Fibroblast of the conjunctiva (primary cell): ENCODE data around the gene C13orf42.

ENCODE experiments used
- DNase-seq: peaks from one replicate; pipeline ENCODE4 v3.0.0-alpha.2; 2010; ENCODE audit warnings: low read depth

Gene C13orf42

GRCh38 chr13:51065372-51066090 is 45.5 kb downstream of the C13orf42 start:
- no peak for DNase-seq

- DNase-seq = no peak
Measured at GRCh38 chr13:51064753-51065152, 46.3 kb downstream of the C13orf42 start.

GRCh38 chr13:51063909-51064308 is 47.2 kb downstream of the C13orf42 start:
- no peak for DNase-seq

- no peak for DNase-seq
Measured at GRCh38 chr13:51058461-51059167, 52.5 kb downstream of the C13orf42 start.

DNA sequence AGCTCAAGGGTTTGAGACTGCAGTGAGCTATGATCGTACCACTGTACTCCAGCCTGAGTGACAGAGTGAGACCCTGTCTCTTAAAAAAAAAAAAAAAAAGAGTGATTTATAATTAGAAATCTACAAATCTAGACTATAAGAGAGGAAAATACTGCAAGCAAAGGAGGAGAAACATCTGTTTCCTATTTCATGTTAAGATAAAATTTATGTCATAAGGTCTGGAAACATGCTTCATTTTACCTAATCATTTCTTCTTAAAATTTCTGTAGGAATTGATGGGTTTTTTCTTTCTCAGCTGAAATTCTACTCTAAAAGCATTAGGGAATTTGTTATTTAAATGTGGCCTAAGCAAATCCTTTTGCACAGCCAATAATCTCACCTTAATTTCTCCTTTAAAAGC is 53.2 kb downstream of the C13orf42 start:
- no peak for DNase-seq

DNA sequence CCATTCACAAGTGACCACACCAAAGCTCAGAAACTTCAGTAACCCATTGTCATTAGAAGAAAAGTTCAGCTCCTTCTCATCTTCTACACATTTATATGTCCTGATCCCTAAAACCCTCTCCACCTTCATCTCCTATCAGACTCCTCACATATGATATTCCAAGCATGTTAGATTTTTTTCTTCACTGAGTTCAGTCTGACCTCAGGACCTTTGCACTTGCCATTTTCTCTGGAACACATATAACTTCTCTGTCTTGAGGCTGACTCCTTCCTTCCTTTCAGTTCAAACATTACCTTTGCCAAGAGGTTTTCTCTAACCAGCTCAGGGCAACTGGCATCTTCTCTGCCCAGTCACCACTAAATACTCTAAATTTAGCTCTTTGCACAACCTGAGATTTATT is 54.1 kb downstream of the C13orf42 start:
- no peak for DNase-seq

- DNase-seq = no peak
Measured at GRCh38 chr13:51052581-51052980, 58.5 kb downstream of the C13orf42 start.

DNA sequence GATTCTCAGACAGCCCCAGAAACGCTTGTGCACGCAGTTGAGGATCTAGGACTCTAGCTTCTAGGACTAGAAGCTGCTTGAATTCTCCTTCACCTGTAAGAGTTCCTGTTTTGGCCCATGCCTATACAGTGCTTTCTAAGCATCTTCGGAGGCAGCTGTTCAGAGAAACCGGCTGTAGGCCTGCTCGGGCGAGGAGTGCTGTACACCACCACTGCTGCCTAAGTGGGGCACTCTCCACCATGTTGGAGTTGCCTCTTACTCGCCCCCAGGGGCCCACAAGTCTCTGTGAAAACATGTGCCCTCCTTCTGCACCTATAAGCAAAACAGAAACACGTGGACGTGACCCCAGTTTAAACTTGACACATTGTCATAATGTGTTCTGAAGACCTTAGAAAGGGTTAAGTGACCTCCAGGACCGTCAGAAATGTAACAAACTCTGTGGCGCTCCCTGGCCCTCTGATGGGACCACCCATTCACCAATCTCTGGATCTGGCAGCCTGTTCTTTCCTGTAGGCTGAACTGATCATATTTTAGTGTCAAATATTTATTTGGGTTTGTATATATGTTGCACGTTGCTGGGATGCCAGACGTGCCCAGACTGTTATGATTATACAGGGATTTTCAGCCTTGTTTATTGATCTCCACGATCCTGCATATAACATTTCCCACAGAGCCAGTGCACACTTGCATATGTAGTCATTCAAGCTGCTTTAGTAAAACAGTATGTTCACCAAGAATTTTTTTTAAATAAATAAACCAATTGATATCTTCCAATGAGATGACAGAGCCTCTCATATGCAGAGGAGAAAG is 60.8 kb downstream of the C13orf42 start:
- DNase-seq = no peak

GRCh38 chr13:51048616-51049015 is 62.5 kb downstream of the C13orf42 start:
- no peak for DNase-seq

GRCh38 chr13:51048166-51048461 is 63.0 kb downstream of the C13orf42 start:
- DNase-seq = no peak

GRCh38 chr13:51047434-51048165 is 63.5 kb downstream of the C13orf42 start:
- DNase-seq = no peak

DNA sequence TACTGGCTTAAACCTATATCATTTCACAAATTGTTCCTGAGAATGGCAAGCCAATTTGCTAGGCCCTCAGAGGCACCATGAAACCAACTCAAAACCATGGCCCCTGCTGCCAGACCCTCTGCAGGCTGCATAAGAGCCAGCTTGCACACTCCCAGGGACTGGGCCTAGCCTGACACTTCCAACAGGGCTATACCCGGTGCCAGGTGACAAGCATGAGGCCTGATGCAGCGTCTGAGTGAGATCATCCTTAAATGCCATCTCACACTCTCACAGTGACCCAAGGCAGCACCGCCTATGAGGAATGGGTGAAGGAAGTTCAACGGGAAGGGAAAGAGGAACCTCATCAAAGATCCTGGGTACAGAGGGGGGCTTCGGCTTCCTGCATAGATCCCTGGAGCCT is 65.6 kb downstream of the C13orf42 start:
- DNase-seq = no peak

GRCh38 chr13:51044023-51044665 is 66.9 kb downstream of the C13orf42 start:
- DNase-seq = no peak

- no peak for DNase-seq
Measured at GRCh38 chr13:51043310-51043709, 67.8 kb downstream of the C13orf42 start.

GRCh38 chr13:51041710-51042109 is 69.4 kb downstream of the C13orf42 start:
- no peak for DNase-seq

- DNase-seq = no peak
Measured at GRCh38 chr13:51041126-51041525, 69.9 kb downstream of the C13orf42 start.

- DNase-seq = no peak
Measured at GRCh38 chr13:51040431-51040830, 70.6 kb downstream of the C13orf42 start.

- DNase-seq = no peak
Measured at GRCh38 chr13:51036418-51036817, 74.7 kb downstream of the C13orf42 start.

- no peak for DNase-seq
Measured at GRCh38 chr13:51035978-51036377, 75.1 kb downstream of the C13orf42 start.

DNA sequence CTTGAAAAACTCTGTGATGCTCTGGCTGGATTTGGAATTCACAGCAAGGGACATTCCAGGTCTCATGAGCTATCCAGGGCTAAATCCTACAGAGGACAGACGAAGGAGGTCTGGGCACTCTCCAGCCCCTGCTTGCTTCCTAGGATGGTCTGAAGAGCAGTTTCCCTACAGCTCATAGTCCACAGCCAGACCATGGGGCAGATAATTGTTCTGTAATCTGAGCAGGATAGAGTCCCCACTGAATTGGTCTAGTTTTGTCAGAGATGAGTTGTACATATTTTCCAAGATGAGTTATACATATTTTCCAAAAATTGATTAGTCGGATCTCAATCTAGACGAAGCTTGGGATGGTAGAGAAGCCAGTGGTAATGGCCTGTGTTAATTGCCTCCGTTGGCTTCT is 75.6 kb downstream of the C13orf42 start:
- DNase-seq = no peak

DNA sequence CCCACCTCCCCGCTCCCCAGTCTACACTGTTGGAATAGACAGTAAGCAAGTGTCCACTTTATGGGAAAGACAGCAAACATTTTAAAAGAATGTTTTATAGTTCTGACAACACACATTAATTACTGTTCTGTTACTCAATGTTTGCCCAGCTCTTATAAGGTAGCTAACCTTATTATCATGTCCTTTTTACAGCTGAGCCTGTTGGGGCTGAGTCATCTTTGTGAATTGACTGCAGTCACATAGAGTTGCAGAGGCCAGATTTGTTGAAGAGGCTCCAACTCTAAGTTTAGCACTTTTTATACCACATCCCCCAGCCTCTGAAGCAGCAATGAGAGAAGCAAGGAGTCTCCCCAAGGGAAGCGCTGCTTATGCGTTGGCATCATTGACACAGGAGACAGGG is 76.2 kb downstream of the C13orf42 start:
- DNase-seq = no peak
